C4-2B (cell line): ENCODE measurements around the gene PHOSPHO2.

Experiments
- H3K27ac ChIP-seq: fragments of 450-650 bp; 2 replicates; pipeline ENCODE4 v1.5.1; 2017
- CTCF ChIP-seq: fragments of 450-650 bp; conservative IDR thresholded peaks from 2 replicates; pipeline ENCODE4 v1.5.1; 2017; ENCODE audit warnings: mild to moderate bottlenecking
- ZFX ChIP-seq: fragments of 450-650 bp; IDR thresholded peaks from 2 replicates; pipeline ENCODE4 v1.6.1; 2017

The PHOSPHO2 gene

DNA sequence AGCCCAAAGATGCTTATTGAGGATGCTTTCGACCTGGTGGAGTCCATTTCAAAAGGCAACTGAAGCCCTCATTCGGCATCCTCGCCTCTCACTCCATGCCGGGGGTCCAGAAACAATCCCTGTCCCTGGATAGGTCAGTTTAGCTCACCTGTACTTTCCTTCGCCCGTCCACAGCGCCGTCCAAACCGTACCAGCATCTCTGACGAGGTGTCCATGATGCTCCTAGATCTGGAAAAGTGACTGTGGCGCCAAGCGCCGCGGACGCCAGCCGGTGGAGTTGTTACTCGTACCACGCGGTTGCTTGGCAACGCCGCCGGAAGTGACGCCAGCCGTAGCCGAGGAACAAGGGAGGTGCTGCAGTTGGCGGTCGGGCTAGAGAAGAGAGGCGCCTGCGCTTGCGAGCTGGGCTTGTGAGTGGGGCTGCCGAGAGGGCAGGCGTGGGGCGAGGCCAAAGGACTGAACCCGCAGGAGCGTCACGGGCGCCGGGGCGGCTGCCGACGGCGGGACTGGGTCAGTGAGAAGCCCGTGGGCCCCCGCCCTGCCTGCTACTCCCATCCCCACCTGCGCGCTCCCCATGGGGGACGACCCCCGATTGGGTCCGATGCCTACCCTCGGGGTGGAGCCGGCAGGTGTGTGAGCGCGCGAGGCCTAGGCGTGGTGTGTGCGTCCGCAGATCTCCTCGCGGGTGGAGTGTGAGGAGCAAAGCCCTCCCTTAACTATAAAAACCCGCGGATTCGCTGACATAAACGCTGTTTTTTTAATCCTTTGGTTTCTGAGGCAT lies at the start of gene PHOSPHO2, which contains the start of gene CFAP210:
PHOSPHO2 (plus strand) TSS at position 357 of the 781 bp plus-strand sequence. CDS start 6,503 bp downstream, outside the sequence.
CFAP210 (minus strand) TSS at position 293 of the 781 bp plus-strand sequence; CDS start at position 215, 78 bp downstream.
- TF ChIP-seq CTCF, result no peak
- peak; percentile 72 for TF ChIP-seq ZFX

GRCh38 chr2:169647496-169647895 lies 46.8 kb upstream of the PHOSPHO2 start:
- TF ChIP-seq CTCF, result no peak
- TF ChIP-seq ZFX, result no peak
- no peak overlapping the region for H3K27ac ChIP-seq

More for the DNA sequence above, at the start of gene PHOSPHO2, which contains the start of gene CFAP210:
- H3K27ac ChIP-seq, result peak within 1 kb of the TSS; percentile 96

GRCh38 chr2:169649278-169649677 lies 45.0 kb upstream of the PHOSPHO2 start:
- TF ChIP-seq CTCF, result no peak
- no peak for TF ChIP-seq ZFX
- no peak overlapping the region for H3K27ac ChIP-seq

GRCh38 chr2:169653636-169654035 lies 40.6 kb upstream of the PHOSPHO2 start:
- H3K27ac ChIP-seq, result no peak overlapping the region
- TF ChIP-seq CTCF (no peak), ZFX (no peak)

DNA sequence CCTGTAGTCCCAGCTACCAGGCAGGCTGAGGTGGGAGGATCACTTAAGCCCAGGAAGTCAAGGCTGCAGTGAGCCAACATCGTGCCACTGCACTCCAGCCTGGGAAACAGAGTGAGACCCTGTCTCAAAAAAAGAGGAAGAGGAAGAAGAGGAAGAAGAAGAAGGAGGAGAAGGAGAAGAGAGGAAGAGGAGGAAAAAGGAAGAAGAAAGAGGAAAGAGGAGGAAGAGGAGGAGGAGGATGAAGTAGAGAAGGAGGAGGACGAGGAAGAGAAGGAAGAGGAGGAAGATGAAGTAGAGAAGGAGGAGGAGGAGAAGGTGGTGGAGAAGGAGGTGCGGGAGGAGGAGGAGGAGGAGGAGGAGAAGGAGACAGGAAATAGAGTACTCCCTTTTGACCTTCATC lies 38.1 kb upstream of the PHOSPHO2 start:
- no peak for TF ChIP-seq ZFX
- no peak for TF ChIP-seq CTCF

GRCh38 chr2:169658877-169659276 lies 35.4 kb upstream of the PHOSPHO2 start:
- TF ChIP-seq CTCF, result no peak
- TF ChIP-seq ZFX, result no peak

More for the DNA sequence above, 38.1 kb upstream of the PHOSPHO2 start:
- H3K27ac ChIP-seq, result no peak overlapping the region

DNA sequence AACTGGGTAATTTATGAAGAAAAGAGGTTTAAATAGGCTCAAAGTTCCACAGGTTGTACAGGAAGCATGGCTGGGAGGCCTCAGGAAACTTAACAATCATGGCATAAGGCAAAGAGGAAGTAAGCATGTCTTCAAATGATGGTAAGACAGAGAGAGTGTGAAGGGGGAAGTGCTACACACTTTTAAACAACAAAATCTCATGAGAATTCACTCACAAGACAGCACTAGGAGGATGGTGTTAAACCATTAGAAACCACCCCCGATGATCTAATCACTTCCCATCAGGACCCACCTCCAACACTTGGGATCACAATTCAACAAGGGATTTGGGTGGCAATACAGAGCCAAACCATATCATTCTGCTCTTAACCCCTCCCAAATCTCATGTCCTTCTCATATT lies 34.9 kb upstream of the PHOSPHO2 start:
- H3K27ac ChIP-seq, result no peak overlapping the region
- TF ChIP-seq CTCF (no peak), ZFX (no peak)

More at GRCh38 chr2:169658877-169659276, 35.4 kb upstream of the PHOSPHO2 start:
- no peak overlapping the region for H3K27ac ChIP-seq
